ENCODE measurements around the gene XKR7.

Gene XKR7

GRCh38 chr20:32006841-32007786 is 39.2 kb downstream of the XKR7 start:
- POLR2A ChIA-PET: no interaction called here

GRCh38 chr20:32007787-32008616 is 40.1 kb downstream of the XKR7 start:
- ChIA-PET CTCF (interaction anchor here (0.8 to 1.8 kb wide), 8 partner anchors 9 to 770 kb away, joined by 3 to 14 read pairs (median 3); no protein-coding TSS in a partner anchor), POLR2A (no interaction called here)
- TF ChIP-seq CTCF (IDR thresholded peaks at IDR 0.05; ENCODE audit: control extremely low read depth, extremely low read depth, low read depth, missing control alignments): no peak
- DNase-seq (ENCODE audit: extremely low spot score): no peak

More at GRCh38 chr20:32006841-32007786, 39.2 kb downstream of the XKR7 start:
- TF ChIP-seq CTCF (IDR thresholded peaks at IDR 0.05; ENCODE audit: control extremely low read depth, extremely low read depth, low read depth, missing control alignments): no peak
- no peak for DNase-seq (ENCODE audit: extremely low spot score)
- CTCF ChIA-PET: interaction anchor here (0.8 to 1.8 kb wide), 8 partner anchors 10 to 771 kb away, joined by 3 to 14 read pairs (median 3); no protein-coding TSS in a partner anchor

GRCh38 chr20:32009564-32009963 is 41.6 kb downstream of the XKR7 start:
- TF ChIP-seq CTCF (IDR thresholded peaks at IDR 0.05; ENCODE audit: control extremely low read depth, extremely low read depth, low read depth, missing control alignments): no peak
- ChIA-PET CTCF (no interaction called here), POLR2A (interaction anchor here (0.7 kb wide), 1 partner anchor 12 kb away, joined by 3 read pairs; no protein-coding TSS in a partner anchor)
- DNase-seq (ENCODE audit: extremely low spot score): no peak

GRCh38 chr20:32010101-32010500 is 42.1 kb downstream of the XKR7 start, which contains the start of gene CCM2L:
Gene CCM2L, plus strand, starts transcription at chr20:32010438. Its CDS starts 17 bp downstream, at chr20:32010455.
- ChIA-PET CTCF (no interaction called here), POLR2A (no interaction called here)
- no peak for DNase-seq (ENCODE audit: extremely low spot score)
- TF ChIP-seq CTCF (IDR thresholded peaks at IDR 0.05; ENCODE audit: control extremely low read depth, extremely low read depth, low read depth, missing control alignments): no peak

GRCh38 chr20:32010666-32011065 is 42.7 kb downstream of the XKR7 start:
- CTCF ChIA-PET: no interaction called here
- no peak for TF ChIP-seq CTCF (IDR thresholded peaks at IDR 0.05; ENCODE audit: control extremely low read depth, extremely low read depth, low read depth, missing control alignments)
- POLR2A ChIA-PET: no interaction called here
- DNase-seq (ENCODE audit: extremely low spot score): no peak

GRCh38 chr20:32012159-32012688 is 44.3 kb downstream of the XKR7 start:
- ChIA-PET CTCF (interaction anchor here (0.9 to 3.2 kb wide), 12 partner anchors 10 to 189 kb away, joined by 3 to 14 read pairs (median 4); partner anchors contain the start of gene PDRG1), POLR2A (no interaction called here)
- no peak for DNase-seq (ENCODE audit: extremely low spot score)
- no peak for TF ChIP-seq CTCF (IDR thresholded peaks at IDR 0.05; ENCODE audit: control extremely low read depth, extremely low read depth, low read depth, missing control alignments)
